Activated CD4-positive, alpha-beta T cell treated with anti-CD3 and anti-CD28 coated beads for 4 hours (primary cell): ENCODE data around the gene BBS10.
"Not testable (repeated sequence)": the region's sequence is repeated elsewhere in the genome, so short reads cannot be mapped to it uniquely, and the experiment has no call there.

Source experiments
- DNase-seq, 2 donors: peaks; one replicate each; pipeline ENCODE4 v3.0.0-alpha.2; 2020

Gene BBS10

DNA sequence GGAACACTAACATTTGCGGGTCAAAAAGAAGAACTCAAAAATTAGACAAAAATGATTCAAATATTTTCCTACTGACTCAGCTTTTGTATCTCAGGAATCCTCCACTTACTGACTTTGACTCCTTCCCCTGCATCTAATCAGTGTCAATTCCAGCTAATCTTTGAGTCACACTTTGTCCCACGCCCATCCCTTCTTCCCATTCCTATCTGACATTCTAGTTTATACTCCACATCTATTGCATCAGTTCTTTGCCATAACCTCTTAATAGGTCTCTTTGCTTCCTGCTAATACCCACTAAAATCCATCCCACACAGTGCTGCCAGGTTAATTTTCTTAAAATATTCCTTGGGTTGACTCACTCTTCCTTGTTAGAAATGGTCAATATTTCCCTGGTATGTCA lies 19.1 kb downstream of the BBS10 start:
- no peak for DNase-seq

DNA sequence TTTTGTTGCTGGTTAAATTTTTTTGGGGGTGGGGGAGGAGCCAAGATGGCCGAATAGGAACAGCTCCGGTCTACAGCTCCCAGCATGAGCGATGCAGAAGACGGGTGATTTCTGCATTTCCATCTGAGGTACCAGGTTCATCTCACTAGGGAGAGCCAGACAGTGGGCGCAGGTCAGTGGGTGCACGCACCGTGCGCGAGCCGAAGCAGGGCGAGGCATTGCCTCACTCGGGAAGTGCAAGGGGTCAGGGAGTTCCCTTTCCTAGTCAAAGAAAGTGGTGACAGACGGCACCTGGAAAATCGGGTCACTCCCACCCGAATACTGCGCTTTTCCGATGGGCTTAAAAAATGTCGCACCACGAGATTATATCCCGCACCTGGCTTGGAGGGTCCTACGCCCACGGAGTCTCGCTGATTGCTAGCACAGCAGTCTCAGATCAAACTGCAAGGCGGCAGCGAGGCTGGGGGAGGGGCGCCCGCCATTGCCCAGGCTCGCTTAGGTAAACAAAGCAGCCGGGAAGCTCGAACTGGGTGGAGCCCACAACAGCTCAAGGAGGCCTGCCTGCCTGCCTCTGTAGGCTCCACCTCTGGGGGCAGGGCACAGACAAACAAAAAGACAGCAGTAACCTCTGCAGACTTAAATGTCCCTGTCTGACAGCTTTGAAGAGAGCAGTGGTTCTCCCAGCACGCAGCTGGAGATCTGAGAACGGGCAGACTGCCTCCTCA lies 28.5 kb downstream of the BBS10 start:
- DNase-seq: not testable (repeated sequence)

DNA sequence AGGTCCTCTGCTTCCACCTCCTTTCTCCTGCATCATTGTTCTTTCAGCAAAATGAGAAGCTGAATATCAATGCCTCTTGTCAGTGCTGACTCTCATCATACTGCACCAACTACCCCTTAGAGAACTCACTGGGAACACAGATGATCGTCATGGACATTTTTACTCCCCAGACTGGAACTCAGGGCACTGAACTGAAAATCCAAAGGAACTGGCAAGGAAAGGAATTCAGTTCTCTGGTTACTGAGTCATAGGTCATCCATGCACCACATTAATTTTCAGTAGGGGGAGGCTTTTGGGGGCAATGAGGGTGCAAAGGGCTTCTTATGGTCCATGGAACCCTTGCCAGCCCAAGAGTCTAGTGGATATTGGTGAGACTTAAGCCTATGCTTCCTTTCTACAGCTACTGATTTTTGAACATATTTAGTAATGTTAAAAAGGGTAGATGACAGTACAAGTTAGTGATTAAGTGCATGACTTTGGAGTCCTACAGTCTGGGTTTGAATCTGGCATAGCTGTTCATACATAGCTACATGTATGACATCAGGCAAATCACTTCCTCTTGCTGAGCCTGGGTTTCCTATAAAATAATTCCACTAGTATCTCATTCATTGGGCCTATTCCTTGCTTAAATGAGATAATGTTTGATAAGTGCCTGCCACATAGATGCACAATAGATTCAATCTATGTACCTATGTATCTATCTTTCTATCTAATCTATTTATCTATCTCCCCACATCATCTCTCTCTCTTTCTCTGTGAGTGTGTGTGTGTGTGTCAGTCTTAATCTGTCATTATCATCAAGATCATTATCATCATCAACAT lies 29.2 kb downstream of the BBS10 start:
- no peak for DNase-seq

DNA sequence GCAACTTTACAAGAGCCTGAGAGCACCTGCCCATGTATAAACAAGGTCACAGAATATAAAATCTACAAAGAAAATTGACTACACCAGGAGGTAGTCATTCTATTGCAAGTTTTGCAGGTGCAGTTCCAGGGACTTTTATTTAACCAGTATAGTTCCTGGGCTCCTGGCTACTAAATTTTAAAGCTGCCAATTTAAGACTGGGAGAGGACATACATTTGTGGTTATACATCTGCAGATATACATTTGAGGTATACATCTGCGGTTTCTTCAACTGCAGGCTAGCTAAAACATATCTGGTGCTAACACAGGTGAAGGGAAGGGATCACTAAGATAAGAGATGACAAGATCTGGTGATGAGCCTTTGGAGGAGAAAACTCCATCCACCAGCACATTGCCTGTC lies 30.2 kb downstream of the BBS10 start:
- no peak for DNase-seq

DNA sequence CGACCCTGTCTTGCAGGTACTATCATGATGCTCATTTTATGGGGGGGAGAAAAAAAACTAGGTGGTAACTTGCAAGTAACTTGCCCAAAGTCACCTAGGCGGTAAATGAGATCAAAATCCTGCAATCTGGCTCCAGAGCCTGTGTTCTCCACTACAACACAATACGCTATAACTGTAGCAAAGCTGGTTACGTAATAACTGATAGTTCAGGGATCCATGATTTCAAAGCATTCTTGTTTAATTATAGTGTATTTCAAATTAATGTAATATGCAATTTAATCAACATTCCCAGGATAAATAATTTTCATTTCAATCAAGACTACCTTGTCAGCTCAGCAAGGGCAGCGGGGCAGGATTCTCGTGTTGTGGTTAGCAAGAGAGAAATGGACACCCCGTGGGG lies 31.7 kb downstream of the BBS10 start:
- no peak for DNase-seq

DNA sequence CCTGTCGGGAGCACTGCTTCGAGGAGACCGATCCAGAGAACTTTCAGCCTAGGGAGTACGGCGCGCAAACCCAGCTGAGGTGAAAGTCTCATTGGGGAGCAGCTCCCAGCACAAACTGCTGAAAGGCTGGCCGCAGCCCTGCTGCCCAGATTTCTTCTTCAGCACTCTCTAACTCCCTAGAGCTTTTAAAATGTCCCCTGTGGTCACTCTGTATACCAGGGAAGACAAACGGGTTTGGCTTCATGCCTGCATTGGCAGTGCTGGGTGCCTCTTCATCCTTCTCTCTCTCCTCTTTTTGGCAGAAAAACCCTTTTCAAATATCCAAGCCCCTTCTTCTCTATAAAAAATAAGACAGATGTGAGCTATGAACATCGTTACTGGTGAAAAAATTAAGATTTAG lies 34.9 kb downstream of the BBS10 start:
- no peak for DNase-seq

DNA sequence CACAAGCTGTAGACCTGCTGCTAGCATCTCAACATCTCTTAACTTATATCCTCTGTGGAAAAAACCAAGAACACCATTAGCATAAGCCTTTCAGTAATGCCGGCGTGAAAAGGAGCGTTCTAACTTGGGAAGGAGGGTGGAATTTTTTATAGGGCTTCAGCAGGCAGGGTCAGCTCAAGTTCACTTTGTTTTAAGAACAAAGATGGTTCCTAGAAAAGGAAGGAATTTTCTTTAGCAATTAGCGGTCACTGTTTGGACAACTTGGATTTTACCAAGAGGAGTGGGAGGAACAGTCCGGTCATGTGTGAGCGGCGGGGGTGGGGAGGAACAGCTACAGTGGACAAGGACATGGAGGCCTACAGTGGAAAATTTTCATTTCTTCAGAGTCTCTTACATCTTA lies 35.9 kb downstream of the BBS10 start:
- no peak for DNase-seq

DNA sequence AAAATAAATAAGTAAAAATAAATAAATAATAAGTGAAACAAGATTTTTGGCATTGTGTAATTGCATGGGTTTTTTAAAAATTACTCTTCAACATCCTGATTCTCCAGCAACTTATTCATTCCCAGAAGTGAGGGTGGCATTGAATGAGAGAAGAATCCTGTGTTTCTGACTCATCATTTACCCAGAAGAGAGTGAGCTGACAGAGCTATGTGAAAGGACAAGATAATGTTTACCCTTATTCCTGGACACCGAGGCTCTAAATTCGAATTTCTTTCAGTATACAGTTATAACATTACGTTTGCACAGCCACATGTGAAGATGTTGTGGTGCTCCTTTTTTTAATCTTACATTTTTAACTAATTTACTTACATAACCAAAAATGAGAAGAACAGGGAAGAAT lies 36.4 kb downstream of the BBS10 start:
- DNase-seq: no peak

DNA sequence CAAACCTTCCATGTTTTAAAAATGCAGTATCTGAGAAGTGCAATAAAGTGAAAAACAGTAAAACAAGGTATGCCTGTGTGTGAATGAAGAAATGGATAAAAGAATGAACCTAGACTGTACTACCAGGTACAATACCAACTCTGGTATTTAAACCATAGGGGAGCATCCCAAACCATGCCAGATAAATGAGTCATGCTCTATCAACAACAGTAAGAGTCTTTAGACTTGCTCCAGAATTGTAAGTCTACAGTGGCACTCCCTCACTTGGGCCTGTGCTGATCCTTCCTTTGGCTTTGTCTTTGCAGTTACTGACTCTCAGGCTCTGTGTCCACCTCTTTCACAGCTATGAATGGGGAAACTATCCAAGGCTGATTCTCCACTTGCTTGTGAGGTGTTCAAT lies 38.1 kb downstream of the BBS10 start:
- no peak for DNase-seq

DNA sequence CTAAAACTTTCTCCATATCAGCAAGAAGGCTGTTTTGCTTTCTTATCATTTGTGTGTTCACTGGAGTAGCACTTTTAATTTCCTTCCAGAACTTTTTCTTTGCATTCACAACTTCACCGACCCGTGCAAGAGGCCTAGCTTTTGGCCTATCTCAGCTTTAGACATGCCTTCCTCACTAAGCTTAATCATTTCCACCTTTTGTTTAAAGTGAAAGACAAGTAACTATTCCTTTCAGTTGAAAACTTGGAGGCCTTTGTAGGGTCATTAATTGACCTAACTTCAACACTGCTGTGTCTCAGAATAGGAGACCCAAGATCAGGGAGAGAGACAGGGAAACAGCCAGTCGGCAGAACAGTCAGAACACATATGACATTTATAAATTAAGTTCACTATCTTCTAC lies 39.3 kb downstream of the BBS10 start:
- DNase-seq: no peak

DNA sequence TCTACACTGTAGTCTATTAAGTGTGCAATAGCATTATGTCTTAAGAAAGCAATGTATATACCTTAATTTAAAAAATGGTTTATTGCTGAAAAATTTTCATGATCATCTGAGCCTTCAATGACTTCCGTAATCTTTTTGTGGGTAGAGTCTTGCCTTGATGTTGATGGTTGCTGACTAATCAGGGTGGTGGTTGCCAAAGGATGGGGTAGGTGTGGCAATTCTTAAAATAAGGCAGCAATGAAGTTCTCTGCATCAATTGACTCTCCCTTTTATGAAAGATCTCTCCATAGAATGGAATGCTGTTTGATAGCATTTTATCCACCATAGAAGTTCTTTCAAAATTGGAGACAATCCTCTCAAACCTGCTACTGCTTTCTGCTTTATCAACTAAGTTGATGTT lies 41.1 kb downstream of the BBS10 start:
- no peak for DNase-seq

DNA sequence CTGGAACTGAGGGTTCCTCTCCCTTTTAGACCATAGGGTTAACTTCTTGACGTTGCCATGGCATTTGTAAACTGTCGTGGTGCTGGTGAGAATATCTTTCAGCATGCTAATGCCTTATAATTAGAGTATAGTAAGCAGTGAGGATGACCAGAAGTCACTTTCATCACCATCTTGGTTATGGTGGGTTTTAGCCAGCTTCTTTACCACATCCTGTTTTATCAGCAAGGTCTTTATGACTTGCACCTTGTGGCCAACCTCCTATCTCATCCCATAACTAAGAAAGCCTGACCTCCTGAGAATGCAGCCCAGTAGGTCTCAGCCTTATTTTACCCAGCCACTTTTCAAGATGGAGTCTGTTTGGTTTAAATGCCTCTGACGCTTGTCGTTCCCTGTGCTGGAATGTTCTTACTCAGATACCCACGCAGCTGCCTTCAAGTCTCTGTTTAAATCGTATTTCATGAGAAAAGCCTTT lies 44.2 kb downstream of the BBS10 start:
- no peak for DNase-seq

DNA sequence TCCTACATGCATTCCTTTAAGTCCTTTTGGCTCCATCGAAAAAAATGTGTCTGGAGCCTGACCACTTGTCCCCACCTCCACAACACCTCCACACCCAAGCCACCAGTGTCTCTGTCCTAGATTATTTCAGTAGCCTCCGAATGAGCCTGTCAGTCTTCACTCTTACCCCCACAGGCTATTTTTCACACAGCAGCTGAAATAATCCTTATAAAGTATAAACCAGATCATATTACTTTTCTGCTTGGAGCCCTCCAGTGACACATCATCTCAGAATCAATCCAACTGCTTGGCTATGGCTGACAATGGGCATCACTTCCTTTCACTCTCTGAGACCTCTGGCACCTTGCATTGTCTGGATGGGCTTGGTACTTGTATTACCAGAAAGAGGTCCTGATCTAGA lies 44.9 kb downstream of the BBS10 start:
- DNase-seq: no peak

DNA sequence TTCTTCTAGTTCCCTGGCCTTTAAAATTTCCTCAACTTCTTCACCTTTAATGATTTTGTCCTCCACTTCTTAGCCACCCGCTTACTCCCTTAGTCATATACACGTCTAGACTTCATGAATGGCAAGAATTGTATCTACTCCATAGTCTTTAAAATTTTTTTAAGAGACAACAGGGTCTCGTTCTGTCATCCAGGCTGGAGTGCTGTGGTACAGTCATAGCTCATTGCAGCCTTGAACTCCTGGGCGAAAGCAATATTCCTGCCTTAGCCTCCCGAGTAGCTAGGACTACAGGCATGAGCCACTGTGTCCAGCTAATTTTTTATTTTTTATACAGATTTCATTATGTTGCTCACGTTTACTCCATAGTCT lies 47.9 kb downstream of the BBS10 start:
- DNase-seq: no peak

DNA sequence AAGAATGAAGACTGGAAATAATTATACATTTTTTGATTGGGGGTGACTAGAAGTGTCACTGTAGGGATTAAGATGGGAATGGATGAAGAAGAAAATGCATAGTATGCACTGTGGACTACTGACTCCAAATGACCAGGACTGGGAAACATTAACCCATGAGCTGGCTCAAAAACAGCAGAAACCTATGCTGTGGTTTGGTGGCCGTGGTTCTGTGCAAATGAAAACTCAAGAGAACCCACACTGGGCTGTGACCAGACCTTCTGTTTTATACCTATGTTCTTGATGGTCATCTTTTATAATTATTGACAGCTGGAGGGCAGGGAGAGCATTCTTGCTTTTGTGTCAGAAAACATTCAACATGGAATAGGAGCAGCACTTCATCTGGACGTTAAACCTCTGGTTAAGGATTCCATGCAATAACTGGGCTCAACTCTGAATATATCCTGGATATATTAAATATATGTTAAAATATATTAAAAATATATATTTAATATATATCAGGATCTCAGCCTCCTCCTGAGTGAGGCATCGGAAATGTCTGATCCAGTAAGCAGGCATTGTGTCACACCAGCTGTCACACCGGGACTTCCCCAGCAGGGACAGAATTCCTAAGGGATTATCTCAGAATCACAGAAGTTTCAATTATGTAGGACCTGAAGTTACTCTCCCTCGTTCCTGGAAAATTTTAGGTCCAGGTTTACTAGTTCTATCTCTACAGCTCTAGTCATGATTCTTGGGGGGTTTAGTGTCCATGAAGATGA lies 48.5 kb downstream of the BBS10 start:
- DNase-seq: no peak
